Medulla oblongata (tissue), 1 donor: ENCODE data around the gene LTA.

ENCODE experiments used
- DNase-seq: peaks from one replicate; pipeline ENCODE4 v3.0.0-alpha.2; 2015; ENCODE audit errors: extremely low spot score

Gene LTA

GRCh38 chr6:31622684-31623091 is 50.6 kb downstream of the LTA start:
- no peak for DNase-seq
